ENCODE measurements around the gene TREH.

- TF ChIP-seq, protein P1, sequence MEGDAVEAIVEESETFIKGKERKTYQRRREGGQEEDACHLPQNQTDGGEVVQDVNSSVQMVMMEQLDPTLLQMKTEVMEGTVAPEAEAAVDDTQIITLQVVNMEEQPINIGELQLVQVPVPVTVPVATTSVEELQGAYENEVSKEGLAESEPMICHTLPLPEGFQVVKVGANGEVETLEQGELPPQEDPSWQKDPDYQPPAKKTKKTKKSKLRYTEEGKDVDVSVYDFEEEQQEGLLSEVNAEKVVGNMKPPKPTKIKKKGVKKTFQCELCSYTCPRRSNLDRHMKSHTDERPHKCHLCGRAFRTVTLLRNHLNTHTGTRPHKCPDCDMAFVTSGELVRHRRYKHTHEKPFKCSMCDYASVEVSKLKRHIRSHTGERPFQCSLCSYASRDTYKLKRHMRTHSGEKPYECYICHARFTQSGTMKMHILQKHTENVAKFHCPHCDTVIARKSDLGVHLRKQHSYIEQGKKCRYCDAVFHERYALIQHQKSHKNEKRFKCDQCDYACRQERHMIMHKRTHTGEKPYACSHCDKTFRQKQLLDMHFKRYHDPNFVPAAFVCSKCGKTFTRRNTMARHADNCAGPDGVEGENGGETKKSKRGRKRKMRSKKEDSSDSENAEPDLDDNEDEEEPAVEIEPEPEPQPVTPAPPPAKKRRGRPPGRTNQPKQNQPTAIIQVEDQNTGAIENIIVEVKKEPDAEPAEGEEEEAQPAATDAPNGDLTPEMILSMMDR (IDR thresholded peaks at IDR 0.05; ENCODE audit: insufficient read depth, low read depth, low read length): no peak
- TF ChIP-seq EZH2 (IDR thresholded peaks at IDR 0.05; ENCODE audit: insufficient read depth, low read length): no peak
These were observed 51.0 kb downstream of the TREH start for GRCh38 chr11:118628432-118628831.
